SH-SY5Y (cell line): ENCODE data around the gene LITAF.

ENCODE experiments used
- GATA2 ChIP-seq: IDR thresholded peaks from 2 replicates; pipeline ENCODE4 v1.6.1; 2011; ENCODE audit warnings: mild to moderate bottlenecking, low read depth, low read length
- GATA3 ChIP-seq: IDR thresholded peaks from 2 replicates; pipeline ENCODE4 v1.6.1; 2011; ENCODE audit warnings: low read depth, mild to moderate bottlenecking, low read length, moderate library complexity

GRCh38 chr16:11631214-11631613 is 44.5 kb upstream of the LITAF start:
- TF ChIP-seq GATA2 (no peak), GATA3 (no peak)
